Pancreas (tissue), 10 donors: ENCODE results near the gene GUCY2D. TPM values are rescaled to one million over a fixed set of nuclear protein-coding genes. Genes with fewer than 3 reads are reported as not detected.
"Not testable (repeated sequence)": the region's sequence is repeated elsewhere in the genome, so short reads cannot be mapped to it uniquely, and the experiment has no call there.

Source experiments
- ATAC-seq, 4 donors: fragments of 200-7000 bp; cut with Tn5 transposase; one replicate each; pipeline versions ENCODE4 v1.8.0 to v1.9.1; 2020; ENCODE audit warnings: mild to moderate bottlenecking in 4 of 4, moderate library complexity in 4 of 4
- DNase-seq, 6 donors: peaks; one replicate each; pipeline ENCODE4 v3.0.0-alpha.2; 2020
- FAIRE-seq: peaks from 2 replicates; lab custom pipeline; 2012; peaks lifted over from hg19 to GRCh38; lab: Jason Lieb, UNC
- H3K27ac ChIP-seq, 4 donors: fragments of 200-600 bp; sonication (generic); 1 replicate in 3 of 4; 2 replicates in 1 of 4; pipeline versions ENCODE4 v1.5.0 to v1.8.0; 2020
- H3K27me3 ChIP-seq, 4 donors: fragments of 200-600 bp; one replicate each; pipeline ENCODE4 v1.8.0; 2021
- H3K36me3 ChIP-seq, 3 donors: fragments of 200-600 bp; sonication (generic) in 1 of 3; one replicate each; pipeline versions ENCODE4 v1.5.0 to v1.8.0; 2020 to 2021
- H3K4me1 ChIP-seq, 3 donors: fragments of 200-600 bp; one replicate each; pipeline ENCODE4 v1.8.0; 2021
- H3K4me3 ChIP-seq, 4 donors: fragments of 200-600 bp; sonication (generic) in 2 of 4; one replicate each; pipeline versions ENCODE4 v1.5.0 to v1.8.0; 2020 to 2021
- H3K9me3 ChIP-seq, 4 donors: fragments of 200-600 bp; one replicate each; pipeline ENCODE4 v1.8.0; 2021
- CTCF ChIP-seq, 4 donors: fragments of 200-600 bp; sonication (generic) in 3 of 4; IDR thresholded peaks; one replicate each; pipeline versions ENCODE4 v1.5.0 to v1.8.0; 2021; ENCODE audit warnings: antibody characterized with exemption in 4 of 4
- WGBS, 2 donors: extraction: QIAGEN DNeasy Blood & Tissue Kit; methylation state at CpG; one replicate each; pipeline ENCODE4 v1.1.7; 2013; 5-methylcytosine and 5-hydroxymethylcytosine counted together
- intact Hi-C, 3 donors: fragments of 100-400 bp; cut with DNase I; formaldehyde crosslinking; loops; one replicate each; pipeline versions ENCODE4 v1.11.1 to v1.14.2; 2022
- polyA plus RNA-seq, 2 donors: library from polyadenylated mRNA; stranded (reverse); fragments of 200-250 nt; gene quantifications; one replicate each; pipeline ENCODE4 v1.2.3, GENCODE V29; 2013
- total RNA-seq, 6 donors: library from RNA; stranded (reverse); fragmentation: NEBNext Ultra II Directional in 4 of 6; extraction: Animal tissue kit (Norgen Biotek cat#: 25700) in 4 of 6; gene quantifications; one replicate each; pipeline versions ENCODE4 v1.2.1 to v1.2.4, GENCODE V29; 2021 to 2023
- donor health status: healthy with polysubstance abuse.
- donor health status: DM: no; HTN: no; CAD: no; lungs with moderate emphysema.
- donor health status: DM: no; HTN: no; CAD: no.
- donor health status: control.
- donor health status: control.
- donor health status: Bipolar disorder and iron deficiency.
- donor health status: DM: yes; HTN: yes; CAD: no.
- donor health status: DM: no; HTN: no; CAD: no.
- donor health status: DM: no; HTN: no; CAD: no.
- donor health status: DM: yes; HTN: yes; CAD: no.

Gene GUCY2D
- total RNA-seq, result under 1 TPM in 4 of 6 donors, not detected in 2; 0.22 to 0.47 (median 0.28) TPM
- polyA plus RNA-seq, result under 1 TPM; 0.02 to 0.04 TPM

- intact Hi-C loops, result loop anchor here in 1 of 3 donors (10.0 kb wide), 1 partner anchor 53 kb away; no protein-coding TSS in a partner anchor
- H3K27me3 ChIP-seq, result peaks cover 0 to 5% (median 2%) of the 10 kb centered on the region in 4 donors
These were observed at the start of gene GUCY2D for GRCh38 chr17:8001976-8002720. Gene GUCY2D, plus strand, starts transcription at chr17:8002615. Its CDS starts 433 bp downstream, at chr17:8003048.

DNA sequence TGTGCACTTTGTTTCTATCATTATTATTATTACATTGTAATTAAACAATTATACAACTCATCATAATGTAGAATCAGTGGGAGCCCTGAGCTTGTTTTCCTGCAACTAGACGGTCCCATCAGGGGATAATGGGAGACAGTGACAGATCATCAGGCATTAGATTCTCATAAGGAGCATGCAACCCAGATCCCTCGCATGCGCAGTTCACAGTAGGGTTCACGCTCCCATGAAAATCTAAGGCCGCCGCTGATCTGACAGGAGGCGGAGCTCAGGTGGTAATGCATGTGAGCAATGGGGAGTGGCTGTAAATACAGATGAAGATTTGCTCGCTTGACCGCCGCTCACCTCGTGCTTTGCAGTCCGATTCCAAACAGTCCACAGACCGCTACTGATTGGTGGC lies 49.1 kb upstream of the GUCY2D start:
- FAIRE-seq, H3K4me1 ChIP-seq: not testable (repeated sequence)

More at GRCh38 chr17:8001976-8002720, at the start of gene GUCY2D:
- Histone ChIP-seq H3K4me3 (peak within 1 kb of the TSS in 1 of 4 donors; percentile 18), H3K36me3 (no peaks in the 10 kb centered on the region), H3K4me1 (peaks cover 0 to 6% (median 0%) of the 10 kb centered on the region in 3 donors), H3K27ac (no peak within 1 kb of the TSS), H3K9me3 (no peaks in the 10 kb centered on the region)
- 48 to 49% methylated on average over 18 of the region's 18 CpGs for WGBS, 2 donors
- FAIRE-seq, result no peak
- ATAC-seq, result peak in 1 of 4 donors; percentile 62
- no peak for TF ChIP-seq CTCF (IDR thresholded peaks at IDR 0.05)
- DNase-seq, result peak in 1 of 6 donors; percentile 32

DNA sequence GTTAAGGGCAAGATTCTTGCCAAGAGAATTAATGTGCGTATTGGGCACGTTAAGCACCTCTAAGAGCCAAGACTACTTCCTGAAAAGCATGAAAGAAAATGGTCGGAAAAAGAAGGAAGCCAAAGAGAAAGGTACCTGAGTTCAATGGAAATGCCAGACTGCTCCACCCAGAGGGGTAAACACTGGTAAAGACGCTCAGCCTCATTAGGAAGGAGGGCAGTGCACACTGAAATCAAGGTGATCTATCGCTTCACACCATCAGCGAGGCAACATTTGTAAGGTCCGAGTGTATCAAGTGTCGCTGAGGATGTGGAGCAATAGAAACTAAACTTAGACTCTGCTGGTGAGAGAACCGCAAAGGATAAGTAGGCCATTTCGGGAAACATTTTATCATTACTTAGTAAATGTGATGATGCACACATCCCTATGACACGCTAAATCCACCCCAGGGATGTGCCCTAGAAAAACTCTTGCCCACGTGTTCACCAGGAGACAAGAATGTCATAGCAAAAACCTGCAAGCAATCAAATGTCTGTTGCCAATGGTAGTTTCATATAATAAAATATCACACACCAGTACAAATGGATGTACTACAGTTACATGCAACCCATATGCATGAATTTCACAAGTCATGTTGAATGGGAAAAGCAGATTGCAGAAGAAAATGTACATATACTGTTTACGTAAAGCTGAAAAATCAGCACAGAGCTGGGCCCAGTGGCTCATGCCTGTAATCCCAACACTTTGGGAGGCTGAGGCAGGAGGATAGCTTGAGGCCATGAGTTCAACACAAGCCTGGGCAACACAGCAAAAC lies 46.8 kb upstream of the GUCY2D start:
- H3K4me1 ChIP-seq, result no peaks in the 10 kb centered on the region
- DNase-seq (no peak), FAIRE-seq (no peak), ATAC-seq (no peak)
- TF ChIP-seq CTCF (IDR thresholded peaks at IDR 0.05), result no peak
- no peak overlapping the region for H3K27ac ChIP-seq
- no peaks in the 10 kb centered on the region for H3K9me3 ChIP-seq
- no peaks in the 10 kb centered on the region for H3K36me3 ChIP-seq
- intact Hi-C loops, result no loop called here
- WGBS, 2 donors, result 71 to 78% methylated on average over 13 of the region's 13 CpGs
- H3K4me3 ChIP-seq, result no peak overlapping the region
- H3K27me3 ChIP-seq, result peaks cover 0 to 6% (median under 1%) of the 10 kb centered on the region in 4 donors

More for the DNA sequence above, 49.1 kb upstream of the GUCY2D start:
- WGBS, 2 donors, result 87 to 92% methylated on average over 13 of the region's 13 CpGs
- intact Hi-C loops, H3K4me3 ChIP-seq, DNase-seq, H3K27me3 ChIP-seq, H3K9me3 ChIP-seq, H3K27ac ChIP-seq, ATAC-seq, H3K36me3 ChIP-seq: not testable (repeated sequence)

DNA sequence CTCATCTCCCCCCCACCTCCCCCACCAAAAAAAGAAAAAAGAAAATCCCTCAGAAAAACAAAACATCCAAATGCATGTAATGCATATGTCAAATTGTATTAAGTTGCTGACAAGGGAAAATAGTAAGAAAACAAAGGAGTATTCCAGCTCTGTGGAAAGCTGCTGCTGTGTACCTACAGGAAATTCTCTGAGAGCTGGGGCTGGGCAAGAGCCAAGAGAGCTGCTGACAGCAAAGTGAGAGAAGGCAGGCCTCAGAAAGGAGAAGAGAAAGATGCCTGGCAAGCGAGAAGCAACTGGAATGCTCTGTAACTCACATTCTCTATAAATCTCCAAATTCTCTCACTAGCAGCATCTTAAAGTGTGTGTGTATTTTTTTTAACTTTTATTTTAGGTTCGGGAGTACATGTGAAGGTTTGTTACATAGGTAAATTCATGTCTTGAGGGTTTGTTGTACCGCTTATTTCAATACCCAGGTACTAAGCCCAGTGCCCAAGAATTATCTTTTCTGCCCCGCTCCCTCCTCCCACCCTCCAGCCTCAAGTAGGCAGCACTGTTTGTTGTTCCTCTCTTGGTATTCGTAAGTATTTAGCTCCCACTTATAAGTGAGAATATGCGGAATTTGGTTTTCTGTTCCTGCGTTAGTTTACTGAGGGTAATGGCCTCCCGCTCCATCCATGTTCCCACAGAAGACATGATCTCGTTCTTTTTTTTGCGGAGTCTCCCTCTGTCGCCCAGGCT lies 46.0 kb upstream of the GUCY2D start:
- WGBS, 2 donors, result 71 to 84% methylated on average over 11 of the region's 11 CpGs

More for the DNA sequence above, 46.0 kb upstream of the GUCY2D start:
- DNase-seq (peak in 1 of 6 donors; percentile 22), ATAC-seq (no peak), FAIRE-seq (no peak)
- Histone ChIP-seq H3K9me3 (no peaks in the 10 kb centered on the region), H3K4me3 (no peak overlapping the region), H3K27ac (no peak overlapping the region), H3K36me3 (no peaks in the 10 kb centered on the region), H3K4me1 (no peaks in the 10 kb centered on the region), H3K27me3 (peaks cover 0 to 6% (median 2%) of the 10 kb centered on the region in 4 donors)
- no peak for TF ChIP-seq CTCF (IDR thresholded peaks at IDR 0.05)
- intact Hi-C loops, result no loop called here
